ENCODE results near the gene REG1B. TPM values are rescaled to one million over a fixed set of nuclear protein-coding genes. Genes with fewer than 3 reads are reported as not detected.

Gene REG1B
- total and polyA plus RNA-seq, 2 of the 4 experiments (the other 2 are of a cell fraction): not detected

- DNase-seq: no peak
- H4K5ac ChIP-seq (ENCODE audit: low read depth, low read length): no peak overlapping the region
- no peaks in the 10 kb centered on the region for H3K79me1 ChIP-seq (ENCODE audit: low read depth in 1 of 2, low read length in 2 of 2)
- H2BK15ac ChIP-seq (ENCODE audit: low read depth, low read length): no peak overlapping the region
- no TSS peak for BruUV-seq (replicated peaks)
- in situ Hi-C loops (cut with MboI; ENCODE audit: low sequenced_read_pairs) (no loop called here), intact Hi-C loops (cut with micrococcal nuclease) (no loop called here), dilution Hi-C loops (cut with HindIII; ENCODE audit: low sequenced_read_pairs, unreplicated experiment) (no loop called here)
- H3K9me3 ChIP-seq (ENCODE audit: control insufficient read depth, insufficient read depth, low read length): peaks cover 18% of the 10 kb centered on the region
- no peaks in the 10 kb centered on the region for H4K20me1 ChIP-seq (ENCODE audit: insufficient read depth, low read length)
- H3K27ac ChIP-seq (ENCODE audit: insufficient read depth, low read length): no peak overlapping the region
- no peak overlapping the region for H4K8ac ChIP-seq (ENCODE audit: low read depth in 2 of 2, low read length in 2 of 2)
- no peak overlapping the region for H3K23ac ChIP-seq (ENCODE audit: low read depth, low read length)
- no peak overlapping the region for H2AK5ac ChIP-seq (ENCODE audit: low read depth, low read length)
- POLR2A ChIA-PET (ENCODE audit: unreplicated experiment): no interaction called here
- no peak overlapping the region for H3K4me3 ChIP-seq (ENCODE audit: insufficient read depth, low read depth, low read length)
- CTCF ChIA-PET: no interaction called here
- H3K9ac ChIP-seq (ENCODE audit: low read depth, low read length): no peak overlapping the region
- H3K4ac ChIP-seq (ENCODE audit: low read depth, low read length): no peak overlapping the region
- no peaks in the 10 kb centered on the region for H3K4me1 ChIP-seq (ENCODE audit: control insufficient read depth, insufficient read depth, low read length)
- H2BK20ac ChIP-seq (ENCODE audit: low read depth, low read length): no peak overlapping the region
- H2BK5ac ChIP-seq (ENCODE audit: low read depth, low read length, poor library complexity, severe bottlenecking): no peak overlapping the region
- 17% methylated on average over 2 of the region's 2 CpGs; no CpG with 5 or more reads in 1 of the 2 experiments for WGBS, 2 experiments (ENCODE audit: extremely low coverage in 2 of 2, insufficient read length in 1 of 2)
- H2BK120ac ChIP-seq (ENCODE audit: low read depth, low read length): no peak overlapping the region
- TF ChIP-seq MAFK (IDR thresholded peaks at IDR 0.05; ENCODE audit: low read depth, low read length) (no peak), RCOR1 (IDR thresholded peaks at IDR 0.05; ENCODE audit: insufficient replicate concordance, low read length) (no peak), MAZ (IDR thresholded peaks at IDR 0.05; ENCODE audit: borderline replicate concordance, low read depth, low read length) (no peak), NFE2L2 (IDR thresholded peaks at IDR 0.05; ENCODE audit: low read depth, low read length) (no peak), CTCF (conservative IDR thresholded peaks at IDR 0.05; ENCODE audit: low read depth, low read length) (no peak), CEBPB (IDR thresholded peaks at IDR 0.05; ENCODE audit: low read depth, low read length) (peak; percentile 63), RAD21 (IDR thresholded peaks at IDR 0.05; ENCODE audit: low read length) (no peak), RFX5 (IDR thresholded peaks at IDR 0.05; ENCODE audit: low read depth, low read length) (no peak), FOS (IDR thresholded peaks at IDR 0.05; ENCODE audit: low read depth, low read length) (no peak)
- H3K9me1 ChIP-seq (ENCODE audit: insufficient read depth, low read length): no peaks in the 10 kb centered on the region
- no peaks in the 10 kb centered on the region for H3K36me3 ChIP-seq (ENCODE audit: control insufficient read depth, insufficient read depth, low read length)
- H3K14ac ChIP-seq (replicated peaks; ENCODE audit: low read depth, low read length): no peak overlapping the region
- H4K91ac ChIP-seq (ENCODE audit: insufficient read depth, low read depth, low read length): no peak overlapping the region
- no peak overlapping the region for H3K4me2 ChIP-seq (ENCODE audit: low read depth, low read length)
- no peak overlapping the region for H3K56ac ChIP-seq (ENCODE audit: extremely low read depth, insufficient read depth, low read length)
- ATAC-seq (ENCODE audit: low read depth): no peak
- H3K18ac ChIP-seq (ENCODE audit: low read depth, low read length): no peak overlapping the region
- no peak overlapping the region for H2AFZ ChIP-seq (replicated peaks; ENCODE audit: low read length, poor library complexity)
- no peak overlapping the region for H2AK9ac ChIP-seq (replicated peaks; ENCODE audit: low read depth, low read length, poor library complexity)
- no peaks in the 10 kb centered on the region for H3K27me3 ChIP-seq (ENCODE audit: control insufficient read depth, insufficient read depth, low read length)
Observed at GRCh38 chr2:79101024-79101423, 13.2 kb upstream of the REG1B start.
